ENCODE results near the gene RABGAP1L.

GRCh38 chr1:174960362-174960761 is 801.0 kb downstream of the RABGAP1L start:
- TF ChIP-seq NFE2L1 (CRISPR knock-in tag; IDR thresholded peaks at IDR 0.05) (no peak), MYBL2 (CRISPR knock-in tag; IDR thresholded peaks at IDR 0.05) (no peak)
